ENCODE data around the gene RBFOX2. TPM values are rescaled to one million over a fixed set of nuclear protein-coding genes. Genes with fewer than 3 reads are reported as not detected.

RBFOX2 gene
- total RNA-seq, 4 donors from 2014 or later, result 103 to 139 (median 108) TPM

DNA sequence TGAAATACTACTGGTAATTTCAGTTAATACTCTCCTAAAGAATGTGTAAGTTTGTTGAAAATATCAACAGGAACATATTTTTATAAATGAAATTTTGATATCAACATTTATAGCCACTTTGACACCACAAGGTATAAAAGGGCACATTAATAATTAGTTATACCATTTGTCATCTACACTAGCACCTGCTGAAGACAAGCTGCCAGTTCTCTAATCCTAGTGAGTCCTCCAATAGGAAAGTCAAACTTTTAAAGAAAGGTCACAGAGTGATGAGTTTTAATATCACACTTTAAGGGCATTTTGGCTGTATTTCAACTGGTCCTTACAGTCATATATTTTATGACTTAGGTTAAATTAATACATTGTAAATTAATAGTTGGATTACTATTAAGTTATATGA, 258.6 kb downstream of the RBFOX2 start:
- no peaks in the 10 kb centered on the region for H3K27me3 ChIP-seq
- H3K4me1 ChIP-seq, result peaks cover 23 to 26% of the 10 kb centered on the region in 2 donors
- no peak for DNase-seq
- no peak overlapping the region for H3K4me3 ChIP-seq (replicated peaks in 1 of 3)
- no peak overlapping the region for H3K27ac ChIP-seq
- no peaks in the 10 kb centered on the region for H3K9me3 ChIP-seq
- intact Hi-C loops (cut with DNase I), result no loop called here
- no peaks in the 10 kb centered on the region for H3K36me3 ChIP-seq
- TF ChIP-seq, protein P1, sequence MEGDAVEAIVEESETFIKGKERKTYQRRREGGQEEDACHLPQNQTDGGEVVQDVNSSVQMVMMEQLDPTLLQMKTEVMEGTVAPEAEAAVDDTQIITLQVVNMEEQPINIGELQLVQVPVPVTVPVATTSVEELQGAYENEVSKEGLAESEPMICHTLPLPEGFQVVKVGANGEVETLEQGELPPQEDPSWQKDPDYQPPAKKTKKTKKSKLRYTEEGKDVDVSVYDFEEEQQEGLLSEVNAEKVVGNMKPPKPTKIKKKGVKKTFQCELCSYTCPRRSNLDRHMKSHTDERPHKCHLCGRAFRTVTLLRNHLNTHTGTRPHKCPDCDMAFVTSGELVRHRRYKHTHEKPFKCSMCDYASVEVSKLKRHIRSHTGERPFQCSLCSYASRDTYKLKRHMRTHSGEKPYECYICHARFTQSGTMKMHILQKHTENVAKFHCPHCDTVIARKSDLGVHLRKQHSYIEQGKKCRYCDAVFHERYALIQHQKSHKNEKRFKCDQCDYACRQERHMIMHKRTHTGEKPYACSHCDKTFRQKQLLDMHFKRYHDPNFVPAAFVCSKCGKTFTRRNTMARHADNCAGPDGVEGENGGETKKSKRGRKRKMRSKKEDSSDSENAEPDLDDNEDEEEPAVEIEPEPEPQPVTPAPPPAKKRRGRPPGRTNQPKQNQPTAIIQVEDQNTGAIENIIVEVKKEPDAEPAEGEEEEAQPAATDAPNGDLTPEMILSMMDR (IDR thresholded peaks at IDR 0.05), result no peak
- TF ChIP-seq POLR2A (IDR thresholded peaks at IDR 0.05), result no peak

DNA sequence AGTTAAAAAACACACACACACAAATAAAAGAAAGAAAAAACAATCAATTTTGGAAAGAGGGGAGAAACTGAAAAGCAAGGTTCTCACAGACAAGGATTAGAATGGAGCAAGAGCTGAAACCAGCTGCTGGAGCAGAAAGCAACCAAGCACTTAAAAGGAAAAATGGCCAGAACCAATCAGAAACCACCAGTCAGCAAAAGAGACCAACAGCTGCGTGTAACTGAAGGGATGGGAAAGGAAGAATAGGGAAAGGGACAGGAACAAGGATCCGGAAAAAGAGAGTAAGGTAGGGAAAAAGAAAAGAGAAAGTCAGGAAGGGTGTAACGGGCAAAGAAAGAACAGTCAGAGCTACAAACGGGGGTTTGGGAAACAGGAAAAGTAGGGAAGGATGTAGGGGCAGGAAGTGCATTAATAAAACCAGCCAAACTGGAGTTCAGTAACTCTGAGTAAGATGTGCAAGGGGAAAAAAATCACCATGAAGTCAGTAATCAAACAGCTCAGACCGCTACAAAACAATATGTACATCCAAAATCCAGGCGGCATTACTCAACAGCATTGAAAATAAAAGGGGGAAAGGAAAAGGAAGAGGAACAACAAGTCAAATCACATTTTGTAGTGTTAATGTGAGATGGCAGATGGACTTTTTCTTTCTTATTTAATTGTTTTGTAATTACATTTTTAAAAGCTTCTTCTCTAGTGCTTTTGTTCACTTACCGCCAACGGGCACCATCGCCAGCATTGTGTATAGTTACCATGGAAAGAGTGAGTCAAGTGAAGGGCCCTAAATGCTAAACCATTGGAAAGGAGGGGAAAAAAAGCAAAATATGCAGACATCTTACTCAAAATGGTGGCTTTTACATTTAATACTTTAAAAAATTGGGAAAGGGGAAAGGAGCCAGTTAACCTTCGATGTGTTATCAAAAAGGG, 261.7 kb downstream of the RBFOX2 start:
- no peaks in the 10 kb centered on the region for H3K9me3 ChIP-seq
- no peaks in the 10 kb centered on the region for H3K36me3 ChIP-seq
- H3K4me3 ChIP-seq (replicated peaks in 1 of 3), result no peak overlapping the region
- intact Hi-C loops (cut with DNase I), result no loop called here
- TF ChIP-seq, protein P1 (IDR thresholded peaks at IDR 0.05), result no peak
- no peak for TF ChIP-seq POLR2A (IDR thresholded peaks at IDR 0.05)
- peak overlapping the region; percentile 39 to 87 (median 53) for H3K27ac ChIP-seq
- DNase-seq, result no peak
- no peaks in the 10 kb centered on the region for H3K27me3 ChIP-seq
- H3K4me1 ChIP-seq, result peaks cover 25 to 26% of the 10 kb centered on the region in 2 donors
- 77 to 80% methylated on average over 10 of the region's 10 CpGs for WGBS, 2 donors

DNA sequence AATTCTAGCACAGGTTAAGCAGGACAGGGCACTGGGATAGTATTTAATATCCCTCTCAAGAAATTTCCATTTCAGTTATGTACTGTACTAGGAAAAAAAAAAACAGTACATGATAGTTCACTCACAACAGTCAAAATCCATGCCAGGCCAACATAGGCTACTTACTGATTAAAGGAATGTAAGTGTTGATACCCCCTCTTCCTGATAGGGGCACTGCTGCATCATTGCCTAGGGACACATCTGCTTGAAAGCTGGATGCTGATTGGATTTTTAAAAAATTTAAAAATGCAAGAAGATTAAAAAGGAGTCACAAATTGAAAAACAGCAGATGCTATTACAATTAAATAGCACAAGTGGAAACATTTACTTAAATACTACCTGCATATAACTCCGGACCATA, 267.6 kb downstream of the RBFOX2 start:
- Histone ChIP-seq H3K4me1 (peaks cover 4 to 5% of the 10 kb centered on the region in 2 donors), H3K27me3 (no peaks in the 10 kb centered on the region), H3K4me3 (replicated peaks in 1 of 3) (no peak overlapping the region), H3K9me3 (no peaks in the 10 kb centered on the region), H3K27ac (no peak overlapping the region), H3K36me3 (peaks cover 6 to 10% of the 10 kb centered on the region in 2 donors)
- 92 to 98% methylated on average over 1 of the region's 1 CpG for WGBS, 2 donors
- intact Hi-C loops (cut with DNase I), result no loop called here
- DNase-seq, result peak in 1 of 2 donors; percentile 17
- no peak for TF ChIP-seq POLR2A (IDR thresholded peaks at IDR 0.05)
- TF ChIP-seq, protein P1 (IDR thresholded peaks at IDR 0.05), result peak in 4 of 6 experiments; percentile 26 to 41 (median 32)

DNA sequence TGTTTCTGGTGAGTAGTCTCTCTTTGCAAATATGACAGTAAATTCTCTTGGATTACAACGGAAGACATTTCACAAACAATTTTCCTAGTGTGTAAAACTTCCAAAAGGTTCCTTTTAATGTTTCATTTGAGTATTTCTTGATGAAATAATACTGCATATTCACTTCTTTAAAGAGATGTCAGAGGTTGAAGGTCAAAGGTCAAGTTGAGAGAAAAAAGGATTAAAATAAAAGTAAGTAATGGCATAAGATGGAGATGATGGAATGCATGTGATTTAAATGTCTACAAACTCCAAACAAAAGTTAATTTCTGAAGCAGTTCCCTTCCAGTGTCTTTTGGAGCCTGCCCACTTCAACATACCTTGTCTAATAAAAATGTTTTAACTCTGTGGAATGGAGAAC, 270.2 kb downstream of the RBFOX2 start:
- peaks cover 0 to 1% of the 10 kb centered on the region in 2 donors for H3K4me1 ChIP-seq
- no peaks in the 10 kb centered on the region for H3K27me3 ChIP-seq
- intact Hi-C loops (cut with DNase I), result no loop called here
- H3K27ac ChIP-seq, result no peak overlapping the region
- TF ChIP-seq, protein P1 (IDR thresholded peaks at IDR 0.05), result no peak
- TF ChIP-seq POLR2A (IDR thresholded peaks at IDR 0.05), result no peak
- 86 to 89% methylated on average over 1 of the region's 1 CpG for WGBS, 2 donors
- no peaks in the 10 kb centered on the region for H3K9me3 ChIP-seq
- DNase-seq, result no peak
- H3K36me3 ChIP-seq, result peaks cover 6 to 10% of the 10 kb centered on the region in 2 donors
- no peak overlapping the region for H3K4me3 ChIP-seq (replicated peaks in 1 of 3)

DNA sequence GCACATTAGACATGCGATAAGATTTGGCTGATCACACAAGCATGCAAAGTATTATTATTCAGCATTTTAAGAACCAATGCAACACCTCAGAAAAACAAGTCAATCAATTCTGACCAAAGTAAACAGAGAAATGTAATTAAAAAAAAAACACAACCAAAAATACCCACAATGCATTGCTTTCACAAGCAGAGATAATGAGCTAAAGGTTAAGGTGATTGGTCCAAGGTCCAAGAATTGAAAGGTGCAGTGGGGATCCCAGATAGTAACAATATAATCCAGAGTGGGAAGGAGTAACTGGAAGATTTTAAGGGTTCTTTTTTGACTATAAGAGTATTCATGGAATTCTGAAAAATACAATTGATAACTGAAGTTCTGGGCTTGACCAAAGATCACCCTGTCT, 271.9 kb downstream of the RBFOX2 start:
- H3K27me3 ChIP-seq, result no peaks in the 10 kb centered on the region
- no peak overlapping the region for H3K27ac ChIP-seq
- intact Hi-C loops (cut with DNase I), result no loop called here
- WGBS, 2 donors, result 95 to 98% methylated on average over 1 of the region's 1 CpG
- no peak overlapping the region for H3K4me3 ChIP-seq (replicated peaks in 1 of 3)
- peaks cover 6 to 10% of the 10 kb centered on the region in 2 donors for H3K36me3 ChIP-seq
- no peaks in the 10 kb centered on the region for H3K9me3 ChIP-seq
- no peak for TF ChIP-seq POLR2A (IDR thresholded peaks at IDR 0.05)
- TF ChIP-seq, protein P1 (IDR thresholded peaks at IDR 0.05), result no peak
- peaks cover 10 to 11% of the 10 kb centered on the region in 2 donors for H3K4me1 ChIP-seq
- no peak for DNase-seq
